ENCODE data around the gene NBPF1.
"Not testable (repeated sequence)": the region's sequence is repeated elsewhere in the genome, so short reads cannot be mapped to it uniquely, and the experiment has no call there.

The NBPF1 gene

DNA sequence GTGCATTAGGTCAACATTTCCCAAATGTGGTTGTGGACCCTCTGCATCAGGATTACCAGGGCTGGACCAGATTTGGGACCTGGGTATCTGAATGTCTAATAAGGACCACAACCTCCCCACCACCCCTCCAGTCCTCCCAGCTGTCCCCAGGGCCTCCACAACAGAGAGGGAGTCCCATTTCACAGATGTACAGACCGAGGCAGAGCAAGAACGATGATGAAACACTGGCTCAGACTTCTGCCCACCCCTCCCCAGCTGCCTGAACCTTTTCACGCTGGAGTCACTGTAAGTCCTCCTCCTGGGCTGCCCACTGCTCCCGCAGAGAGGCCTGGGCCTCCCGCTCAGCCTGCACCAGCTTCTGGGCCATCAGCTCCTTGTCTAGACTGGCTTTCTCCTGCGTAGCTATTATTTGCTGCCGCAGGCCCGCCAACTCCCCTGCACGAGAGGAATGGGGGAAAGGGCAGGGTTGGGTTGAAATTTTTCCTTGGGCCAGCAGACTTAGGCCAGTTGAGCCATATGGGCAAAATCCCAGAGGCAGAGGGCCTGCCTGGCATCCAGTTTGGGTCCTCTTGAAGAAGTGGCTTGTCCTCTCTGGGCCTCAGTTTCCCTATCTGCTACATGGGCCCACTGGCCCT is 8.4 kb upstream of the NBPF1 start:
- not testable (repeated sequence) for DNase-seq (ENCODE audit: low read depth)

- DNase-seq (ENCODE audit: low read depth) = no peak
Observed at GRCh38 chr1:16621300-16621658, 7.9 kb upstream of the NBPF1 start.

GRCh38 chr1:16619803-16620501 is 6.6 kb upstream of the NBPF1 start:
- not testable (repeated sequence) for DNase-seq (ENCODE audit: low read depth)

GRCh38 chr1:16618719-16619118 is 5.4 kb upstream of the NBPF1 start:
- no peak for DNase-seq (ENCODE audit: low read depth)

DNA sequence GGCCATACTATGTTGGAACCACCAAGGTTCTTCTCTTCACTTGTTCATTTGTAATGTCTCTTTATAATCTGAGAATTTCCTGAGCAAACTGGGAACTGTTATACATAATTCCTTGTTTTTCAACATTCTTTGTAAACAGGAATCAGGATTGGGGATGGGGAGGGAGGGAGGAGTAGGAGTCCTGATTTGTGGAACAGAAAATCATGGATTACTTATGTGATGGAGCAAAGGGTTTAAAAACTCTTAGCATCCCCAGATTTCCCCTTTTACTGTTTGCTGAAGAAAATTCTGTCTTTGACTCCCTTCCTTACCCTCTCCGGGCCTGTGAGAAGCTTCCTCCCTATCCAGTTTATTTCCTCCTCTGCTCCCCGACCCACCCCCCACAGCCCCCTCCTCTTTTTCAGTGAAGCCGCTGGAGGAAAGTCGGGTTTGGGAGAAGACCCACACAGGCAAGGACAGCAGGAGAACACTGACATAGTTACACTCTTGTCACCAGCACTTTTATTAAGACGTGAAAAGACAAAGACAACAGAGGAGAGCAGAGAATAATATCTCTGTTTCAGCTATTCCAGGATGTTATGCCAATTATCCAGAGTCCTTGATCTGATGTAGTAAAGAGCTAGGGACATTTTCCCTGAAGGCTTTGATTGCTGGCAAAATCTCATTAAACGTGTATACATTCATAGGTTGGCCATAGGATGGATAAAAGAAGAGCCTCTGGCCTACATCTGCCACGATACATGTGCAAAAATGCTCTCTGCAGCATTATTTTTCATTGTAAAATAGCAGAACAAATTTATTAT is 4.6 kb upstream of the NBPF1 start:
- no peak for DNase-seq (ENCODE audit: low read depth)

DNA sequence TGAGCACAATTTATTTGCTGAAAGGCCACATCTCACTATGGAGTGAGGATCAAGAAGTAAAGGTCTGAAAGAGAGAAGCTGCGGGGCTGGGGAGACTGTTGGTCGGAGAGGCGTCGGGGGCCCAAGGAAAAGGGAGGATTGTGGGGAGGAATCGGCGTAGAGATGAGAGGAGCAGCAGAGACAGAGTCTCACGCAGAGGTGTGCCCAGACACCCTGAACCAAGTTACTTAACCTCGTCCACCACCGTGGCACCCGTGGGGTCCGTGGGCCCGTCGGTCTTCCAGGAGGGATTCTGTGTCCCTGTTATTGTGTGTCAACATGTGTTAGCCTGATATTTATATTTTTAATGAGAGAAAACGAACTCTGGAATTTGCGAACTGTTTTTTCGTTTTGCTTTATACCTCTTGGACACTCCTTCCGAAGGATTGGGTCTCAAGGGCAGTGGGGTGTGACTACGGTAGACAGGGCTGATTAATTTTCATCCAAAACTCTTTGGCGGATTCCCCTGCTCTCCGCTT is 3.8 kb upstream of the NBPF1 start:
- DNase-seq (ENCODE audit: low read depth) = no peak

GRCh38 chr1:16615253-16616252 is 2.2 kb upstream of the NBPF1 start:
- DNase-seq (ENCODE audit: low read depth) = no peak

GRCh38 chr1:16614361-16615252 is 1.2 kb upstream of the NBPF1 start:
- no peak for DNase-seq (ENCODE audit: low read depth)

DNA sequence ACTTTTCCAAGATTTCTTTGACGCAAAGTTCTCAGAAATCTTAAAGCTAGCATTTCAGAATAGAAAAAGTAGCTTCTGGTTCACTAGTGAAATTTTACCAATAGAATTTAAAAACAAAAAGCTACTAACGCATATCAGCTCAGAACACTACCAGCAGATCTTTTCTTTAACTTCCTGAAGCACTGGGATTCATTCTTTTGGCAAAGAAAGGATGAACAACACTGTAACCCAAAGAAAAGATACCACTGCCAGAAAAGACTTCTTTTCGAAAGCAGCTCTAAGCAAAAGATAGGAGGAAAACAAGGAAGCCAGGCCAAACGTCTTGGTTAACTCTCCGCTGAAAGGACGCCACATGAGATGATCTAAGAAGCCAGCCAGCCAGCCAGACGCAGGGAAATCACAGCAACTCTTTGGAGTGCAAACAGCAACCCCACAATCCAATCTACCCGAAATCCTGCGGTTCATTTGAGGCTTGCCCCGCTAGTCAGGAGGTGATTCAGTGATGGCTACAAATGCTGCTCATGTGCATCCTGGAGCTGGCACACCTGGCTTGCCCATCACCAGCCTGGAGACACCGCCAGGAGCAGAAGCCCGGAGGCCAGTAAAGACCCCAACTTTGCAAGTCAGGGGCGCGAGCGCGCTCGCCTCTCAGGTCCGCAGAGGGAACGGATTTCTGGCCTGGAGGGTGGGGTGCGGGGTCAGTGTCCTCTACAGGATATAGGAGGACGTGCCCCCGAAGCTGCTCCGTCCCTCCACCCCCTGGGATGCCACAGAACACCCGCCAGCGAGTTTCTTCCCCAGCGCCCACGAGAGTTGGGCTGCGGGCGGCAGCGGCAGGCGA is 812 bp downstream of the NBPF1 start:
- DNase-seq (ENCODE audit: low read depth) = no peak

- DNase-seq (ENCODE audit: low read depth) = not testable (repeated sequence)
Observed at GRCh38 chr1:16611981-16612331, 1.4 kb downstream of the NBPF1 start.

DNA sequence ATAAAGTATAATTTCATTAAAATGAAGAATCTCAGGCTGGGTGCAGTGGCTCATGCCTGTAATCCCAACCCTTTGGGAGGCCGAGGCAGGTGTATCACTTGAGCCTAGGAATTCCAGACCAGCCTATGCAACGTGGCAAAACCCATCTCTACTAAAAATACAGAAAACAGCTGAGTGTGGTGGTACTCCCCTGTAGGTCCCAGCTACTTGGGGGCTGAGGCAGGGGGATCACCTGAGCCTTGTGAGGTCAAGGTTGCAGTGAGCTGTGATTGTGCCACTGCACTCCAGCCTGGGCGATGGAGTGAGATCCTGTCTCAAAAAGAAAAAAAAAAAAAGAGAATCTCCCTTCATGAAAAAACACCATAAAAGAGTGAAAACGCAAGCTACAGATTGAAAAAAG is 2.2 kb downstream of the NBPF1 start:
- DNase-seq (ENCODE audit: low read depth) = not testable (repeated sequence)

DNA sequence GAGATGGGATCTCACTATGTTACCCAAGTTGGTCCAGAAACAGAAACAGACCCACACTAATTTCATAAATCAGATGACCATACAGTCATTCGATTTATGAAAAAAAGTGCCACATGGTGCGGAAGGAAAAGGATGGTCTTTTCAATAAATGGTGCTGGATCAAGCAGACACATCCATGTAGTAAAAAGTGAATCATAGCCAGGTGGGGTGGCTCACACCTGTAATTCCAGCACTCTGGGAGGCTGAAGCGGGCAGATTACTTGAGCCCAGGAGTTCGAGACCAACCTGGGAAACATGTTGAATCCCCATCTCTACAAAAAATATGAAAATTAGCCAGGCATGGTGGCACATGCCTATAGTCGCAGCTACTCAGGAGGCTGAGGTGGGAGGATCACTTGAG is 2.8 kb downstream of the NBPF1 start:
- not testable (repeated sequence) for DNase-seq (ENCODE audit: low read depth)

DNA sequence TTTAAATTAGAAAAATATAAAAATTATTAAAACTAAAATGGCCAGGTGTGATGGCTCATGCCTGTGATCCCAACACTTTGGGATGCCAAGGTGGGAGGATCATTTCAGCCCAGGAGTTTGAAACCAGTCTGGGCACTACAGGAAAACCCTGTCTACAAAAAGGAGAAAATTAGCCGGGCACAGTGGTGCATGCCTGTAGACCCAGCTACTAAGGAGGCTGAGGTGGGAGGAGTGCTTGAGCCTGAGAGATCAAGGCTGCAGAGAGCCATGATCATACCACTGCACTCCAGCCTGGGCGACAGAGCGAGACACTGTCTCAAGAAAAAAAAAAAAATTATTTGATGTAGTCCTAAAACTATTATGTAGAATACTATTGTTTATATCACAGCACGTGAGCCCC is 3.6 kb downstream of the NBPF1 start:
- not testable (repeated sequence) for DNase-seq (ENCODE audit: low read depth)

DNA sequence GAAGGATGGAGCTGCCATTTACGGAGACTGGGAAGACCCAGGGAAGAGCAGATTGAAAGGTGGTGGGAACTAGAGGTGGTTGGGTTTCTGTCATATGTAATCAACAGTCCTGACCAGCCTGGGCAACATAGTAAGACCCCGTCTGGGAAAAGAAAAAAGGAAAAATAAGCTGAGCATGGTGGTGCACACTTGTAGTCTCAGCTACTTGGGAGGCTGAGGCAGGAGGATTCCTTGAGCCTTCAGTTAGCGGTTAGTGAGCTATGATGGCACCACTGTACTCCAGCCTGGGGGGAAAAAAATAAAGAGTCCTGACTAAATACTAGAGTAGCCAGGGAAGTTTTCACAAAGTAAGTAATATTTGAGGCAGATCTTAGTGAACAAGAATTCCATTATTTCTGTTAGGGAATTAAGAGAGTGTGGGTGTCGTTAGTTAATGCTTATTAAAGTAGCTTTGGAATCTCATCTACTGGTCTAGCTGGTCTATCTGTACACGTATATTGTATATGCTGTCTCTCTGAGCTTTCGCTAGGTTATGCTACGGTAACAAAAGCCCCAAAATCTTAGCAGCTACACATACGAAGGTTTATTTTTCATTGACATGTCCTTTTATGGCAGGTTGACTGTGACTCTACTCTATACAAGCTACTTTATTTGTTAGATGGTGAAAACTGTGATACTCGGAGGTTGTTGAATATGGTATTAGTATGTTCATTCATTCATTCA is 4.4 kb downstream of the NBPF1 start:
- no peak for DNase-seq (ENCODE audit: low read depth)

GRCh38 chr1:16607853-16608815 is 5.2 kb downstream of the NBPF1 start:
- not testable (repeated sequence) for DNase-seq (ENCODE audit: low read depth)

- no peak for DNase-seq (ENCODE audit: low read depth)
Observed at GRCh38 chr1:16607433-16607851, 5.9 kb downstream of the NBPF1 start.

DNA sequence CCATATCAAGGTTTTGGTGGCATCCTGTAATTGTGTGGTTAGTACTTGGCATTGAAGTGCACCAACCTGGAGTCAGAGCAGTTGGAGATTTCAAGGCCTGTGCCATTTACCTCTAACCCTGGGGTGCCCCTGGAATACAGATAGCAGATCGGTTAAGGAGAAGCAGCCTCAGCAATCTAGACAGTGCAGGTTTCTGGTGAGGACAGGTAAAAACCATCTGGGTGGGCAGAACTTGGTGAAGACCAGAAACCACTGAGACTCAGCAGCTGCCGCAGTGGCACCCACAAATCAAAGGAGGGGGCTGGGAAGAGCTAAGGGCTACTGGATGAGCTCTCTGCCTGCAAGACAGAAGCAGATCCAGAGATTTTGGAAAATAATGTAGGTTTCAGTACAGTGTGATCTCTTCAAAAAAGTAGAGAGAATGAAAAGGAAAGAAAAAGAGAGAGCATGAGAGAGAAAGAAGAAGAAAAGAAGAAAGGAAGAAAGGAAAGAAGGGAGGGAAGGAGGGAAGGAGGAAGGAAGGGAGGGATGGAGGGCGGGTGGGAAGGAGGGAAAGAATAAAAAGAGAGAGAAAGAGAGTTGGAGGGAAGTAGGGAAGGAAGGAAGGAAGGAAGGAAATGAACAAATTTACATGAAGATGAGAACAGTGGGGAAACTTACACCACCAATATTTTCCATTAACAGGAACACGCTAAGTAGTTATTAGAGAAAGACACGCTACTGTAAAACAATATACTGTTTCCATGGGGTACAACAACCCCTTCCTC is 6.5 kb downstream of the NBPF1 start:
- not testable (repeated sequence) for DNase-seq (ENCODE audit: low read depth)
